Gastrocnemius medialis (tissue), 4 donors: ENCODE measurements around the gene TMEM176A. TPM values are rescaled to one million over a fixed set of nuclear protein-coding genes. Genes with fewer than 3 reads are reported as not detected.

Source experiments
- ATAC-seq, 2 donors: fragments of 150-250 bp; one replicate each; pipeline ENCODE4 v1.9.1; 2016
- DNase-seq, 2 donors: peaks; one replicate each; pipeline ENCODE4 v3.0.0-alpha.2; 2019
- H3K27ac ChIP-seq, 4 donors: fragments of 200-600 bp; sonication (generic); 1 replicate in 1 of 4; 2 replicates in 3 of 4; pipeline ENCODE4 v1.5.1; 2016 to 2018; ENCODE audit warnings: mild to moderate bottlenecking in 2 of 4, moderate library complexity in 1 of 4
- H3K27me3 ChIP-seq, 3 donors: fragments of 200-600 bp; sonication (generic) in 2 of 3; 1 replicate in 1 of 3; 2 replicates in 2 of 3; pipeline versions ENCODE4 v1.5.1 to v1.6.0; 2016 to 2019; ENCODE audit warnings: mild to moderate bottlenecking in 1 of 3, moderate library complexity in 1 of 3
- H3K36me3 ChIP-seq, 2 donors: fragments of 200-600 bp; sonication (generic) in 1 of 2; one replicate each; pipeline ENCODE4 v1.5.1; 2017 to 2018
- H3K4me1 ChIP-seq, 2 donors: fragments of 200-600 bp; sonication (generic) in 1 of 2; one replicate each; pipeline ENCODE4 v1.5.1; 2016 to 2017; ENCODE audit warnings: mild to moderate bottlenecking in 2 of 2
- H3K4me3 ChIP-seq, 4 donors: fragments of 200-600 bp; sonication (generic) in 3 of 4; 1 replicate in 1 of 4; 2 replicates in 3 of 4; pipeline ENCODE4 v1.5.1; 2016 to 2019; ENCODE audit warnings: mild to moderate bottlenecking in 2 of 4
- H3K9me3 ChIP-seq, 3 donors: fragments of 200-600 bp; sonication (generic) in 2 of 3; 1 replicate in 1 of 3; 2 replicates in 2 of 3; pipeline ENCODE4 v1.5.1; 2016 to 2019
- CTCF ChIP-seq, 5 experiments: fragments of 450-650 bp in 3 of 5; fragments of 200-600 bp in 2 of 5; sonication (generic) in 2 of 5; IDR thresholded peaks in 4 of 5; conservative IDR thresholded peaks in 1 of 5; 1 replicate in 4 of 5; 2 replicates in 1 of 5; pipeline ENCODE4 v1.5.1; 2016 to 2019; ENCODE audit warnings: antibody characterized with exemption in 5 of 5, mild to moderate bottlenecking in 3 of 5, moderate library complexity in 3 of 5
- POLR2A ChIP-seq, 2 donors: fragments of 450-650 bp; IDR thresholded peaks; one replicate each; pipeline ENCODE4 v1.6.1; 2017; ENCODE audit warnings: antibody characterized with exemption in 2 of 2, mild to moderate bottlenecking in 2 of 2, moderate library complexity in 2 of 2
- in situ Hi-C, 4 donors: fragments of 200-750 bp; cut with MboI; loops; one replicate each; pipeline versions ENCODE4 v1.15.0 to v1.8.0; 2017; ENCODE audit warnings: low sequenced_read_pairs in 4 of 4
- intact Hi-C: fragments of 100-400 bp; cut with DNase I; formaldehyde crosslinking; loops from one replicate; pipeline ENCODE4 v1.15.1; 2023; ENCODE audit warnings: low total_unique reads
- total RNA-seq, 4 donors: library from RNA; depleted of rRNA; stranded (reverse); fragments of >200 nt; gene quantifications; one replicate each; pipeline versions ENCODE4 v1.1.0 to v1.2.3, GENCODE V29; 2016

Gene TMEM176A
- total RNA-seq, 4 donors from 2014 or later, result 5.2 to 12.9 (median 8.9) TPM

DNA sequence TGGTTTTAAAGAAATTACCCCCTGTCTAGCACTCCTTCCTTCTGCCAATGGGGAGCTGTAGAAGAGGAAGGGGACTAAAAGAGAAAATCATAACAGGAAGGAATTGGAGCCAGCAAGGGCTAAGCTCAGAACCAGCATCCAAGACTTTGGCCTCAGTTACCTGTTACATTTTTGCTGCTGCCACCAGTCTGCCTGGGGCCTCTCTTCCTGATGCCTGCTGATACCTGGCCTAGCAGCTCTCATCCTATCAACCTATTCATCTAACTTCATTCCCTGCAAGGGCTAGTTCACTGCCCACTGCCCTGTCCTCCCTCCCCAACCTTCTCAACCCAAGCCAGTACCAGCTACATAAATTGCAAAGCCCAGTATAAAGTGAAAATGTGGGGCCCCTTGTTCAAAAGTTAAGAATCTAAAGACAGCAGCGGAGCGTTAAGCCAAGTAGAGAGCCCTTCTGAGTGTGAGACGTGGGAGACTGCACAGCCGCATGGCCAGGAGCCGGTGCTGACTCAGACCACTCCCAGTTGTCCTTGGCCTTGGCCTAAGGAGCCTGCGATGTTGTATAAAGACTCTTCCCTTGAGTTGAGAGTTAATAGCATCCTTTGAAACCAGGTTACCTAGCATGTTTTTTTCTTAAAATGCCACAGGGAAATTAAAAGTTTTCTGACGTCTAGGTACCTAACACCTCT lies 38.5 kb downstream of the TMEM176A start:
- Histone ChIP-seq H3K27me3 (no peaks in the 10 kb centered on the region), H3K27ac (no peak overlapping the region), H3K36me3 (no peaks in the 10 kb centered on the region), H3K4me1 (no peaks in the 10 kb centered on the region), H3K9me3 (no peaks in the 10 kb centered on the region), H3K4me3 (no peak overlapping the region)
- no peak for TF ChIP-seq CTCF (IDR thresholded peaks at IDR 0.05 in 4 of 5, conservative IDR thresholded peaks at IDR 0.05 in 1 of 5)
- TF ChIP-seq POLR2A (IDR thresholded peaks at IDR 0.05), result no peak
- in situ Hi-C loops (no loop called here), intact Hi-C loops (no loop called here)
- DNase-seq, result no peak
- ATAC-seq, result no peak

DNA sequence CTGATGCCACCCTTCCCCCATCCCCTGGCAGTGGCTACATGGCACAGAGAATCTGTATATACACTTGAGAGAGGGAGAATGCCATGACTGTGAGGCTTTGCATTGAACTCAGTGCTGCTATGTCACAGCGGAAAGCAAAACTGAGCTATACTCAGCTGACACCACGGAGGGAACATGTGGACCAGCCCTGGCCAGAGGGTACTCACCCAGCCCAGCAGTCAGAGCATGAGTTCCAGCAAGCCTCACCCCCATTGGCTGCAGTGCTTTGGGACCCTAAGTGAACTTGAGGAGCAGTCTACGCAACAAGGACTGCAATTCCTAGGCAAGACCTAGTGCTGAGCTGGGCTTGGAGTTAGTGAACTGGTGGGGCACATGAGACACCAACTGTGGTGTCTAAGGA lies 41.4 kb downstream of the TMEM176A start:
- ATAC-seq, result no peak
- in situ Hi-C loops, result no loop called here

DNA sequence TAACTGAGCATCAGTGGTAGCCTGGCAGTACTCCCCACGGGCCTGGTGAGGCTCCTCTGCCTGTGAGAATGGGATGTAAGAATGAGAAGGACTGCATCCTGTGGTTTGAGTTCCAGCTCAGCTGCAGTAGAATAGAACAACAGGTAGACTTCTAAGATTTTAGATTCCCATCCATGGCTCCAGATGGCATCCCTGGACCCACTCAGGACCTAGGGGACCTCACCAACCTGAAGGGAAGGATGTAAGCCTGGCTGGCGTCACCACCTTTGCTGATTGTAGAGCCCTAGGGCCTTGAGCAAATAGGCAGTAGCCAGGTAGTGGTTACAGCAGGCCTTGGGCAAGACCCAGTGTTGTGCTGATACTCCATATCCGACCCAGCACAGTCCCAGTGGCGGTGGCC lies 42.1 kb downstream of the TMEM176A start:
- H3K27ac ChIP-seq, result no peak overlapping the region
- DNase-seq (no peak), ATAC-seq (no peak)
- H3K27me3 ChIP-seq, result no peaks in the 10 kb centered on the region
- H3K4me3 ChIP-seq, result no peak overlapping the region
- intact Hi-C loops (no loop called here), in situ Hi-C loops (no loop called here)
- H3K9me3 ChIP-seq, result no peaks in the 10 kb centered on the region
- H3K36me3 ChIP-seq, result no peaks in the 10 kb centered on the region
- no peaks in the 10 kb centered on the region for H3K4me1 ChIP-seq
- no peak for TF ChIP-seq CTCF (IDR thresholded peaks at IDR 0.05 in 4 of 5, conservative IDR thresholded peaks at IDR 0.05 in 1 of 5)
- no peak for TF ChIP-seq POLR2A (IDR thresholded peaks at IDR 0.05)

More for the DNA sequence above, 41.4 kb downstream of the TMEM176A start:
- Histone ChIP-seq H3K9me3 (no peaks in the 10 kb centered on the region), H3K27me3 (no peaks in the 10 kb centered on the region), H3K4me3 (no peak overlapping the region), H3K4me1 (no peaks in the 10 kb centered on the region), H3K27ac (no peak overlapping the region), H3K36me3 (no peaks in the 10 kb centered on the region)
- TF ChIP-seq CTCF (IDR thresholded peaks at IDR 0.05 in 4 of 5, conservative IDR thresholded peaks at IDR 0.05 in 1 of 5) (no peak), POLR2A (IDR thresholded peaks at IDR 0.05) (no peak)
- intact Hi-C loops, result no loop called here
- no peak for DNase-seq

DNA sequence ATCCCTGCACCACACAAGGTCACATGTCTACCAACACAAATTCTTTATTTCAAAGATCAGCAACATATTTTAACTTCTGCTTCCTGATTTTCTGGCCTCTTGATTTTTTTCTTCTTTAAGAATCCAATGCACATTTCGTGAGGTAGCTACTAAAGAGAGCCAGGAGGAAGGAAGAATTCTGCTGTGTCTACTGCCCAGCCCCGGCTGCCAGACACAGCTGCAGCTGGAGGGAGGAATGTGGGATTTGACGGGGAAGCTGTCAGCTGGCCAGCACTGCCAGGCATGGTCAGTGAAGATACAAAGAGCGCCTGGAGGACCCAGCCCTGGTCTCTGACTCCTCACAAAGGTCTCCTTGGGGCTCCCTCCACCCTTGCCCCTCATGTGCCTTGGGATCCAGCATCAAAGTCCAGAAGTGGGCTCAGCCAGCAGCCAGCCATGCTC lies 44.9 kb downstream of the TMEM176A start:
- H3K4me1 ChIP-seq, result no peaks in the 10 kb centered on the region
- TF ChIP-seq POLR2A (IDR thresholded peaks at IDR 0.05), result no peak
- TF ChIP-seq CTCF (IDR thresholded peaks at IDR 0.05 in 4 of 5, conservative IDR thresholded peaks at IDR 0.05 in 1 of 5), result no peak
- no peaks in the 10 kb centered on the region for H3K9me3 ChIP-seq
- H3K36me3 ChIP-seq, result no peaks in the 10 kb centered on the region
- in situ Hi-C loops, result no loop called here
- no peaks in the 10 kb centered on the region for H3K27me3 ChIP-seq
- DNase-seq, result peak in 1 of 2 donors; percentile 41
- H3K4me3 ChIP-seq, result no peak overlapping the region
- H3K27ac ChIP-seq, result no peak overlapping the region
- intact Hi-C loops, result no loop called here
- no peak for ATAC-seq
